Right ventricle myocardium superior (tissue), 1 donor: ENCODE measurements around the gene WNT5A. TPM values are rescaled to one million over a fixed set of nuclear protein-coding genes. Genes with fewer than 3 reads are reported as not detected.
"Not testable (repeated sequence)": the region's sequence is repeated elsewhere in the genome, so short reads cannot be mapped to it uniquely, and the experiment has no call there.

Source experiments
- ATAC-seq: fragments of 200-7000 bp; cut with Tn5 transposase; one replicate; pipeline ENCODE4 v1.9.1; 2020; ENCODE audit warnings: mild to moderate bottlenecking; ENCODE audit not compliant: poor library complexity
- DNase-seq: peaks from one replicate; pipeline ENCODE4 v3.0.0-alpha.2; 2020
- intact Hi-C: fragments of 100-400 bp; cut with DNase I; formaldehyde crosslinking; loops from one replicate; pipeline ENCODE4 v1.11.2; 2022
- total RNA-seq: library from RNA; stranded (reverse); fragmentation: NEBNext Ultra II Directional; extraction: Animal tissue kit (Norgen Biotek cat#: 25700); gene quantifications from one replicate; pipeline ENCODE4 v1.2.1, GENCODE V29; 2021
- donor health status: DM: no; HTN: yes; CAD: no; lungs with severe emphysema.

WNT5A gene
- total RNA-seq, 1 donor from 2014 or later: 6.7 TPM

GRCh38 chr3:55511895-55512570 lies 24.9 kb upstream of the WNT5A start:
- ATAC-seq: peak; percentile 10
- no peak for DNase-seq
- intact Hi-C loops: no loop called here

DNA sequence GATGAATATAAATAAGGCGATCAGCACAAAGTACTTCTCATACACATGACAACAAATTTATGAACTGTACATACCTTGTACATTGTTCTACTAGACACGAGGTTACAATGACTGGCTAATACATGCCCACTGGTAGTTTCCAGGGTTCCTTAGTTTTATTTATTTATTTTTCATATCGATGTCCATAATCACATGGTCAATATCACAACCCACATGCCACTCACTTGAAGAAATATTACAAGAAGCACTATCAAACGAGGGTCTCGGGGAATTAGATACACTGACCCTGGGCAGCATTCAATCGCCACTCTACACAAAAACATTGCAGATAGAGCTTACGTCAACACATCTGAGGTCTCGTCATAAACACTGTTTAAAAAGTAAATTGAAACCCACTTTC lies 21.2 kb upstream of the WNT5A start:
- intact Hi-C loops: no loop called here
- DNase-seq (no peak), ATAC-seq (no peak)

DNA sequence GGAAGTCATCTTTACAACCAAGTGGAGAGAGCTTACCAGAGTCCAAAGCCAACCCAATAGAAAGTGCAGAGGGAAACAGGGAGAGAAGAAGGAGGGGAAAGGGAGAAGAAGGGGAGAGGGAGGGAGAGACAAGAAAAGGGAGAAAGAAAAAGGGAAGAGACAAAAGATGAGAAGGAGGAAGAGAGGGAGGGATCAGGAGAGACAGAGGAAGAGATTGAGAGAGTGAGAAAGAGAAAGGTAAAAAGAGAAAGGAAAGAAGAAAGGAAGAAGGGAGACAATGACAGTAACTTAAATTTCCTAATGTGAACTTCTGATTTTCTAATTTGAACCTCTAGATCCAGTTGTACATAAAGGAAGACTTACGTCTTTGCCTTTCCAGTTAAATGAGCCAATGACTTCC lies 20.7 kb upstream of the WNT5A start:
- ATAC-seq: no peak
- no peak for DNase-seq
- intact Hi-C loops: no loop called here

GRCh38 chr3:55505776-55506175 lies 18.7 kb upstream of the WNT5A start:
- ATAC-seq (peak; percentile 18), DNase-seq (no peak)
- intact Hi-C loops: no loop called here

DNA sequence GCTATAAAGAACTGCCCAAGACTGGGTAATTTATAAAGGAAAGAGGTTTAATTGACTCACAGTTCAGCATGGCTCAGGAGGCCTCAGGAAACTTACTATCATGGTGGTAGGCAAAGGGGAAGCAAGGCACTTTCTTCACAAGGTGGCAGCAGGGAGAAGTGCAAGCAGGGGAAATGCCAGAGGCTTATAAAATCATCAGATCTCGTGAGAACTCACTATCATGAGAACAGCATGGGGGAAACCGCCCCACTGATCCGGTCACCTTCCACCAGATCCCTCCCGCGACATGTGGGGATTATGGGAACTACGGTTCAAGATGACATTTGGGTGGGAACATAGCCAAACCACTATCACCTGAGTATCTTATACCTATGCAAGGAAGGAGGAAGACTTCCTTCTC lies 18.0 kb upstream of the WNT5A start:
- peak; percentile 52 for ATAC-seq
- intact Hi-C loops, DNase-seq: not testable (repeated sequence)

DNA sequence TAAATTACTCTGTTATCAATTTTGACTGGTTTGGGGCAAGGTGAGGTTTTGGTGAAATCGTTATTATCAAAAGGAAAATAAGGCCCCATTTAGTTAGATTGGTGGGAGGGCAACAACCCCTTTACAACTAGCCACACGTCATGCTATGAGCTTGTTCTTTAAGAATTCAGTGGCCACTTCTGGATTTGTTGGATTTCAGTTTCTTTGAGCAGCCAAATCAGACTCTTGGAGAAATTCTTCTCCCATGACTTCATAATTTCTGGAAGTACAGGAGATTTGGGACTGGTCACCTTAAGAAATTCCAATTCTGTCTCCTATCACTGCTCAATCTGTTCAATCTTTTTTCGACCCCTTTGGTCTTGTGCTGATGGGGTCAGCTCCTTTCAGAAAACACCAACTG lies 14.8 kb upstream of the WNT5A start:
- ATAC-seq (no peak), DNase-seq (no peak)
- intact Hi-C loops: no loop called here

DNA sequence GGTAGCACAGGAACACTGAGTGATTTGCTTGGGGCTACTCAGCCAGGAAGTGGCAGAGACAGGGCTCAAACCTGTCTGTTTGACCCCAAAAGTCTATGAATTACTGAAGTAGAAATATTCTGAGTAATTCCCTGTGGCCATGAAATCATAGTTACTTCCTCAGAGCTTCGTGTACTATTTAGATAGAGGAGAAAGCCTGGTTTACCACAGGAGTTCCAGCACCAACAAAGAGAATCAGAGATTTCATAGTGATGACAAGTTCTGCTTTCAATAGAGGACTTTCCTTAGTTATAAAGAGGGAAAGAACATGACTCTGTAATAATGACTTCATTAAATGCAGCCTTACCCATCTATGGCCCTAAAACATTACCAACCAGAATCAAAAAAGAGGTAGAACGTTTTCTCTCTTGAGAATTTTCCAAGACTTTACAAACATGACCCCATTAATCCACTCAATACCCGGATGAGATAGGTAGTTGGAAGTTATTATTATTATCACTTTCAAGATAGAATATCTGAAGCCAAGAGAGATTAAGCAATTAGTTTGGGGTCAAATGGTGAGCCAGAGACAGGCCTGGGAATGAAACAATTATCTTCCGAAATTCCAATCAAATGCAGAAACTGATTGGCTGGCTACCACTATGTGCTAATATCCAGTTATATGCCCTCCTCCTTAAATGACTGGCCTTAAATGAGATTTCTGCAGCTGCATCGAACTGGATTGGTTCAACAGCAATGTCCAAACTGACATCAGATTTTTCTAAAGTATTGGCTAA lies 13.6 kb upstream of the WNT5A start:
- intact Hi-C loops: no loop called here
- DNase-seq (no peak), ATAC-seq (no peak)

DNA sequence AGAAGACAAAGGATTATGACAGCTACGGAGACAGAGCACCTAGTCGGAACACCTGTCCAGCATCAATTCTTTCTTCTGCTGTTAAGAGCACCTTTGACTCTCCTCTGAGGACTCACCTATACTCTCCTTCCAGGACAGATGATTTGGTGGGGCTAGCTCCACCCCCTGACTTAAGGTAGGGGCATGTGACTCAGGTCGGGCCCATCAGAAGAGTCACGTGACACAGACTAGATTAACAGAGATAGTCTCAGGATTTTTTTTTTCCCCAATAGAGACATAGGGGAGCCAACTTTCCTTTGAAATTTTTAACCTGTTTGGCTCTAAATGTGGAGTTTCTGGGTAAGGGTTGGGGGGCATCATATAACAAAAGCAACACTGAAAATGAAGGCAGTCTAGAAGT lies 11.4 kb upstream of the WNT5A start:
- DNase-seq (no peak), ATAC-seq (no peak)
- intact Hi-C loops: no loop called here

GRCh38 chr3:55497250-55497649 lies 10.1 kb upstream of the WNT5A start:
- DNase-seq (no peak), ATAC-seq (no peak)
- intact Hi-C loops: no loop called here

GRCh38 chr3:55494976-55495375 lies 7.9 kb upstream of the WNT5A start:
- DNase-seq (no peak), ATAC-seq (no peak)
- intact Hi-C loops: no loop called here

DNA sequence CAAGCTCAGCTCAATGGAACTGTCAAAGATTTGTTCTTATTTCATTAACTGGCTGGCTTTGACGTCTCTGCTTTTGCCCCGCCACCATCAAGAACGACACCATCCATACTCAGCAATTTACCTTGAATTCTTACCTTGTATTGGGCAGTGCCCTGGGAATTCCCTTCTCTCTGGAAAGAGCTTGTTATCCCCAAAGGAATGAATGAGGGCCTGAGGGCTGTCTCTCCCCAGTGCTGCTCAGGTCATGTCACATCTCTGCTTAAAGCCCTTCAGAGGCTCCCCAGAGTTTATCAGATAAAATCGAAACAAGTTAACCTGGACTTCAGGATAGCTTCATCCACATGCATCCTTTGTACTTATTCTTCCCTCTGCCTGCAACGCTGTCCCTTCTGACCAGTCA lies 5.9 kb upstream of the WNT5A start:
- intact Hi-C loops: no loop called here
- ATAC-seq: no peak
- no peak for DNase-seq

DNA sequence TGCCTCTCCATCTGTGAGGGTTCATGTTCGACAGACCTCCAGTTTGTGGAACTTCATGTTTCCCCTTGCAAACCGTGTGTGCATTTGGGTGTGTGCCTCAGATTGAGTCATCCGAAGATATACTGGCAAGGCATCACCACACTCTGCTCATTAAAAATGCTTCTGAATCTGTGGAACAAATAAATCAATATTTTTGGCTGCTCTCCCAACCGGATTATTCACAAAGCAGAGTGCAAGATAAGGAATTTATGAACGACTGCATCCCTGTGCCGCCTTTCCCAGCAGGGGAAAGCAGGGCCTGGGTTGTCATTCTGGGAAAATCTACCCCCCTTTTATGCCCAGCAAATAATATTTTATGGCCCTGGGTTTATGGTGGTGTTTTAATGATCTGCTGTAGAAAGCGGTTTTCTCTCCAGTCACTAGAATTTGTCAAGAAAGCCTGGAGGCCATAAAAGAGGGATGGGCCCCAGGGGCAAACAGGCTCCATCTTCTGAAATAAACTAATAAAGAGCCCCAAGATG lies 4.2 kb upstream of the WNT5A start:
- DNase-seq: no peak
- ATAC-seq: no peak

GRCh38 chr3:55490276-55490913 lies 3.3 kb upstream of the WNT5A start:
- DNase-seq (no peak), ATAC-seq (no peak)
- intact Hi-C loops: no loop called here

More for the DNA sequence above, 4.2 kb upstream of the WNT5A start:
- intact Hi-C loops: no loop called here

- DNase-seq (peak; percentile 48), ATAC-seq (no peak)
- intact Hi-C loops: loop anchor here (5.0 kb wide), 2 partner anchors 228 to 553 kb away; no protein-coding TSS in a partner anchor
Measured at GRCh38 chr3:55489798-55490132, 2.7 kb upstream of the WNT5A start.

DNA sequence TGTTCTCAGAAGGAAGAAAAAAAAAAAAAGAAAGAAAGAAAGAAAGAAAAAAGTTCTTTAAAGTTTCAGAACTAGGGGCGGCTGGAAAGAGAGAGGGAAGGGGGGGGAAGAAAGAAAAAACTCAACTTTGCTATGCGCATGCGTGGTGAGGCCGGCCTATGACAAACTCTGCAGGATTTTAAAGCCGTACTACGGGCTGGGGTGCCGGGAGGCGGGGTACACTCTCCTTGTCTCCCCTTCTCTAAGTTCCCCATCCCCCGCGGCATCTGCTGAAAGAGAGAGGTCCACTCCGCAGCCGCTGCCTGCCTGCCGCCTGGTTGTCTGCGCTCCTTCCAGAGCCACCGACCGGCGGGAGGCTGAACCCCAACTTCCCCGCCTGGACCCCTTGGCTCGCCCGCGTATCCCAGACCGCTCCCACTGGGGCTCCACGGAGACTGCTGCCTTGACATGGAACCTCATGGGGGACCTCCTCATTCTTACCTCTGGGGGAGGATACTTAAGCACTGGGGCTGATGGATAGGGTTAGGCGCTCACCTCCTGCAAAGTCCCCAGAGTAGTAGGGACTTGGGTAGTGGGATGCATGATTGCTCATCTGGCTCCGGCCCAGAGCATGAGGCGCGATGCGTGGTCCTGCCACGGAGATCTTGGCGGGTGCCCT lies 1.4 kb upstream of the WNT5A start:
- DNase-seq: peak; percentile 71
- peak; percentile 54 for ATAC-seq
- intact Hi-C loops: loop anchor here (5.0 kb wide), 2 partner anchors 229 to 554 kb away; no protein-coding TSS in a partner anchor

DNA sequence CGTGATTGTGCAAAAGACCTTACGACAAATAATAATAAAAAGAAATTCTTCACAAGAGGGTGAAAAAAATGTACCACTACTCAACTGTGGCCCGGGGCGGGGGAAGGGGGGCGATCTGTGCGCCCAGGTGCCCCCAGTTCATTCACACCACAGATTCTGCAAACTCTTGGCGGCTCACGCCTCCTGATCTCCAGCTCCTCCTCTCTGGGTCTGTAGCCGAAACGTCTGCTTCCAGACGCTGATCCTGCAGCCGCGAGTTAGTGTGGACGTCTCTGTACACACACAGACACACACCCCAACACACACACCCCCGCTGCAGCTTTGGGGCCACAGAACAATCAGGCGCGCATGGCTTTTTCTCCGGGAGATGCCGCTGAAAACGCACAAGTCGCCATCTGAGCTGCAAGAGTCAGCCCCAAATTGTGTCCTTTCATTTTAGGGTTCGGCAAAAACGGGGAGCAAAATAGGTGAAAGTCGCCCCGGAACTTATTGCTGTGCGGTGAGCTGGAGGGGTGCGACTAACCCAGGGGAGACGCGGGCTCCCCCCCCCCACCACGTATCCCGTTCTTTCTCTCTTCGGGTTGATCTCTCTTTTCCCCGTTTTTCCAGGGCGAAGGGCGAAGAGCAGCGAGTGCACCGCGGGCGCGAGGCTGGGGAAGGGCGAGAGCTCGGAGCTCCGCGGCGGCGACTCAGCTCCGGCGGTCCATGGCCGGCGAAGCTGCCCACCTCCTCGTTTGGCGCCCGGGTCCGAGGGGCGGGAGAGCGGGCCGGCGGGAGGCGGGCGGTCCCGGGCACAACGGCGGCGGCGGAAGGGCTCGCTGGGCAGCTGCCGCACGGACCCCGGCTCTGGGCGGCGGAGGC lies 505 bp upstream of the WNT5A start:
- DNase-seq (peak; percentile 52), ATAC-seq (peak; percentile 21)
- intact Hi-C loops: loop anchor here (5.0 kb wide), 2 partner anchors 230 to 555 kb away; no protein-coding TSS in a partner anchor

DNA sequence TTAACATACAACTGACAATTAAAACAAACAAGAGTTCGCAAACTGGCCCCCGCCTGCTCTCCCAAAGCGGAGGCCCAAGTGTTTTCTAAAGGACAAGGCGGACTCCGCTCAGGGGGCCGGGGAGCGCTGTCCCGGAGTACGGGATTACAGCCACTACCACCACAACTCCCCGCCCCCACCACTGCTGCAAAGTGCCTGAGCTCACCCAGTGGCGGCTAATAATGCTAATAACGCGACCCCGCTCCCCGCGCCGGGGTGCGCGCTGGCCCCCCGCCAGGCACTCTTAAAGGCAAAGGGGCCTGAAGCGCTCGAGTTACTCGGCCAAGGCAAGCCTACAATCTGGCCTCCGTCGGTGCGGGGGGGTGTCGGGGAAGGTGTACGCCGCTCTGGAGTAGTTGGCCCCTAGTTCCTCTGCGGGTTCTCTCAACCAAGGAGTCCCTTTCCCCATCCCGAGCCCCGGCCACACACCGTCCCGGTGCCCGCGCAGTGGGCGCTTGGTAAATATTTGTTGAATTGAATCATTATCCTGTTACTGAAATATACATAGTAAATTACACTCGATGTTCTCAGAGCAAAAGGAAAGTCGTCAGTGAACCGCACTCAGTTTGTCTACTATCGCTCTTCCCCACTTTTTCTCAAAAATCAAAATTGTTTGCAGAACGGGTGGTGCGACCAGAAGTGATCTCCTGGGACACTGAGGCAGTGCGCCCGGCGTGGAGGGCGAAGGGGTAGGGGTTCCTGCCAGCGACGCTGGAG lies 827 bp downstream of the WNT5A start:
- peak; percentile 84 for DNase-seq
- peak; percentile 61 for ATAC-seq
- intact Hi-C loops: loop anchor here (5.0 kb wide), 2 partner anchors 231 to 556 kb away; no protein-coding TSS in a partner anchor
